ENCODE measurements around the gene HIF1A.

- TF ChIP-seq, protein P1, sequence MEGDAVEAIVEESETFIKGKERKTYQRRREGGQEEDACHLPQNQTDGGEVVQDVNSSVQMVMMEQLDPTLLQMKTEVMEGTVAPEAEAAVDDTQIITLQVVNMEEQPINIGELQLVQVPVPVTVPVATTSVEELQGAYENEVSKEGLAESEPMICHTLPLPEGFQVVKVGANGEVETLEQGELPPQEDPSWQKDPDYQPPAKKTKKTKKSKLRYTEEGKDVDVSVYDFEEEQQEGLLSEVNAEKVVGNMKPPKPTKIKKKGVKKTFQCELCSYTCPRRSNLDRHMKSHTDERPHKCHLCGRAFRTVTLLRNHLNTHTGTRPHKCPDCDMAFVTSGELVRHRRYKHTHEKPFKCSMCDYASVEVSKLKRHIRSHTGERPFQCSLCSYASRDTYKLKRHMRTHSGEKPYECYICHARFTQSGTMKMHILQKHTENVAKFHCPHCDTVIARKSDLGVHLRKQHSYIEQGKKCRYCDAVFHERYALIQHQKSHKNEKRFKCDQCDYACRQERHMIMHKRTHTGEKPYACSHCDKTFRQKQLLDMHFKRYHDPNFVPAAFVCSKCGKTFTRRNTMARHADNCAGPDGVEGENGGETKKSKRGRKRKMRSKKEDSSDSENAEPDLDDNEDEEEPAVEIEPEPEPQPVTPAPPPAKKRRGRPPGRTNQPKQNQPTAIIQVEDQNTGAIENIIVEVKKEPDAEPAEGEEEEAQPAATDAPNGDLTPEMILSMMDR (IDR thresholded peaks at IDR 0.05; ENCODE audit: control extremely low read depth in 1 of 3, insufficient read depth in 1 of 3, low read depth in 1 of 3, low read length in 3 of 3), result no peak
- no peak for TF ChIP-seq POLR2AphosphoS5 (IDR thresholded peaks at IDR 0.05; ENCODE audit: low read depth, low read length)
- no peak for TF ChIP-seq EGR1 (IDR thresholded peaks at IDR 0.05; ENCODE audit: borderline replicate concordance, low read depth, low read length)
- no peak for TF ChIP-seq E2F6 (IDR thresholded peaks at IDR 0.05)
- TF ChIP-seq CBX5 (IDR thresholded peaks at IDR 0.05; ENCODE audit: low read depth, low read length), result no peak
- TF ChIP-seq EZH2 (IDR thresholded peaks at IDR 0.05; ENCODE audit: low read depth, low read length, severe bottlenecking), result no peak
- TF ChIP-seq TBP (IDR thresholded peaks at IDR 0.05; ENCODE audit: low read depth, low read length), result no peak
Observed at GRCh38 chr14:61710853-61711817, 15.8 kb downstream of the HIF1A start.
